H1 (cell line): ENCODE results near the gene HENMT1. TPM values are rescaled to one million over a fixed set of nuclear protein-coding genes. Genes with fewer than 3 reads are reported as not detected.
A peak's percentile ranks its signal among the peaks of the same experiment; 100 is the strongest.

Experiments
- CTCF ChIA-PET: fragments of 300-600 bp; sonication (Branson Sonifier 250); formaldehyde crosslinking; loops from one replicate; lab custom pipeline; 2021; ENCODE audit not compliant: partially characterized antibody; lab: Charles Lee
- POLR2A ChIA-PET: fragments of 300-600 bp; sonication (Branson Sonifier 250); formaldehyde crosslinking; loops from one replicate; lab custom pipeline; 2021; ENCODE audit warnings: inconsistent platforms; ENCODE audit not compliant: partially characterized antibody; lab: Charles Lee
- DNase-seq, 2 experiments: peaks; one replicate each; pipeline versions ENCODE4 v3.0.0 to v3.0.0-alpha.2; 2010 to 2022; ENCODE audit warnings: low spot score in 2 of 2, low read depth in 1 of 2, mixed read lengths in 1 of 2
- FAIRE-seq: peaks from 2 replicates; lab custom pipeline; 2011; peaks lifted over from hg19 to GRCh38; lab: Jason Lieb, UNC
- H2AFZ ChIP-seq: 2 replicates; pipeline ENCODE4 v1.8.1; 2012; ENCODE audit warnings: low read length, inconsistent platforms
- H2AK5ac ChIP-seq: 2 replicates; pipeline ENCODE4 v1.6.1; 2013; ENCODE audit warnings: low read depth, low read length
- H2BK120ac ChIP-seq: replicated peaks from 2 replicates; pipeline ENCODE3; 2013; ENCODE audit warnings: low read depth, low read length, inconsistent platforms
- H2BK12ac ChIP-seq: 2 replicates; pipeline ENCODE4 v1.6.1; 2013; ENCODE audit warnings: low read depth, low read length
- H2BK15ac ChIP-seq: 2 replicates; pipeline ENCODE4 v1.6.1; 2013; ENCODE audit warnings: low read length
- H2BK20ac ChIP-seq: 2 replicates; pipeline ENCODE4 v1.6.1; 2013; ENCODE audit warnings: low read length
- H2BK5ac ChIP-seq: 2 replicates; pipeline ENCODE4 v1.6.1; 2013; ENCODE audit warnings: low read depth, low read length
- H3K14ac ChIP-seq: 2 replicates; pipeline ENCODE4 v1.6.1; 2013; ENCODE audit warnings: inconsistent platforms; ENCODE audit not compliant: insufficient read length
- H3K18ac ChIP-seq: 2 replicates; pipeline ENCODE4 v1.6.1; 2013; ENCODE audit warnings: low read length; ENCODE audit errors: extremely low read depth
- H3K23ac ChIP-seq: 2 replicates; pipeline ENCODE4 v1.6.1; 2013; ENCODE audit warnings: inconsistent platforms; ENCODE audit not compliant: insufficient read length
- H3K23me2 ChIP-seq: 2 replicates; pipeline ENCODE4 v1.6.1; 2013; ENCODE audit warnings: low read depth, low read length
- H3K27ac ChIP-seq: 2 replicates; pipeline ENCODE4 v1.6.1; 2011; ENCODE audit warnings: low read depth, low read length, inconsistent platforms
- H3K27me3 ChIP-seq, 4 experiments: replicated peaks in 1 of 4; 1 replicate in 1 of 4; 2 replicates in 3 of 4; pipeline versions ENCODE4 v1.6.1 to v1.8.1; 2011 to 2013; ENCODE audit warnings: low read length in 3 of 4, mild to moderate bottlenecking in 3 of 4, inconsistent platforms in 2 of 4, mixed read lengths in 2 of 4, moderate library complexity in 1 of 4; ENCODE audit not compliant: control insufficient read depth in 3 of 4, insufficient read depth in 3 of 4; ENCODE audit errors: extremely low read depth in 1 of 4
- H3K36me3 ChIP-seq, 4 experiments: 2 replicates each; pipeline versions ENCODE4 v1.6.1 to v1.8.1; 2011 to 2013; ENCODE audit warnings: mild to moderate bottlenecking in 4 of 4, low read length in 3 of 4, moderate library complexity in 2 of 4, control low read depth in 1 of 4, inconsistent platforms in 1 of 4; ENCODE audit not compliant: insufficient read depth in 4 of 4, control insufficient read depth in 2 of 4
- H3K4ac ChIP-seq: replicated peaks from 2 replicates; pipeline ENCODE3; 2013; ENCODE audit warnings: low read length, low read depth, mixed read lengths, inconsistent platforms; ENCODE audit not compliant: insufficient read length
- H3K4me1 ChIP-seq, 4 experiments: replicated peaks in 1 of 4; 1 replicate in 1 of 4; 2 replicates in 3 of 4; pipeline versions ENCODE4 v1.6.1 to v1.8.1; 2011 to 2013; ENCODE audit warnings: low read length in 3 of 4, inconsistent platforms in 2 of 4, mixed read lengths in 1 of 4; ENCODE audit not compliant: insufficient read depth in 4 of 4, control insufficient read depth in 3 of 4
- H3K4me2 ChIP-seq, 2 experiments: 2 replicates each; pipeline versions ENCODE4 v1.6.1 to v1.8.1; 2011 to 2013; ENCODE audit warnings: low read depth in 2 of 2, low read length in 2 of 2, control low read depth in 1 of 2, inconsistent platforms in 1 of 2, mild to moderate bottlenecking in 1 of 2; ENCODE audit not compliant: insufficient read depth in 1 of 2
- H3K4me3 ChIP-seq, 4 experiments: fragments of 200-600, 300-600 bp in 1 of 4; sonication (generic), shearing (Covaris generic), sonication (Bioruptor Twin) in 1 of 4; 2 replicates each; pipeline versions ENCODE4 v1.5.1 to v1.8.1; 2011 to 2016; ENCODE audit warnings: low read length in 4 of 4, low read depth in 3 of 4, control low read depth in 2 of 4, inconsistent platforms in 2 of 4, mild to moderate bottlenecking in 2 of 4, mixed read lengths in 1 of 4, moderate library complexity in 1 of 4; ENCODE audit not compliant: insufficient read depth in 2 of 4; ENCODE audit errors: extremely low read depth in 1 of 4
- H3K56ac ChIP-seq: replicated peaks from 2 replicates; pipeline ENCODE3; 2013; ENCODE audit warnings: low read depth, mild to moderate bottlenecking, mixed read lengths, low read length, inconsistent platforms; ENCODE audit not compliant: insufficient read length
- H3K79me1 ChIP-seq: 2 replicates; pipeline ENCODE4 v1.6.1; 2013; ENCODE audit warnings: low read depth, low read length, control low read depth
- H3K79me2 ChIP-seq, 2 experiments: 2 replicates each; pipeline versions ENCODE4 v1.6.1 to v1.8.1; 2012 to 2013; ENCODE audit warnings: low read length in 2 of 2, mild to moderate bottlenecking in 2 of 2, inconsistent platforms in 1 of 2; ENCODE audit not compliant: insufficient read depth in 2 of 2, control insufficient read depth in 1 of 2
- H3K9ac ChIP-seq, 4 experiments: replicated peaks in 1 of 4; 1 replicate in 1 of 4; 2 replicates in 3 of 4; pipeline versions ENCODE4 v1.6.1 to v1.8.1; 2011 to 2013; ENCODE audit warnings: low read depth in 3 of 4, low read length in 3 of 4, control low read depth in 2 of 4, mild to moderate bottlenecking in 2 of 4, moderate library complexity in 2 of 4, inconsistent platforms in 1 of 4; ENCODE audit errors: extremely low read depth in 1 of 4
- H3K9me3 ChIP-seq, 2 experiments: 2 replicates each; pipeline versions ENCODE4 v1.6.1 to v1.8.1; 2012 to 2013; ENCODE audit warnings: mild to moderate bottlenecking in 2 of 2, moderate library complexity in 2 of 2, control low read depth in 1 of 2, inconsistent platforms in 1 of 2, low read depth in 1 of 2, low read length in 1 of 2, mixed read lengths in 1 of 2; ENCODE audit not compliant: insufficient read depth in 2 of 2
- H4K20me1 ChIP-seq, 2 experiments: replicated peaks in 1 of 2; 2 replicates each; pipeline versions ENCODE3 to v1.8.1; 2011 to 2013; ENCODE audit warnings: inconsistent platforms in 2 of 2, low read length in 2 of 2, mild to moderate bottlenecking in 1 of 2; ENCODE audit not compliant: insufficient read depth in 2 of 2, control insufficient read depth in 1 of 2
- H4K5ac ChIP-seq: 2 replicates; pipeline ENCODE4 v1.6.1; 2013; ENCODE audit warnings: low read length, low read depth, mixed read lengths, inconsistent platforms; ENCODE audit not compliant: insufficient read length
- H4K8ac ChIP-seq: 2 replicates; pipeline ENCODE4 v1.8.0; 2013; ENCODE audit warnings: mild to moderate bottlenecking, moderate library complexity, low read length, inconsistent platforms; ENCODE audit not compliant: insufficient read depth; ENCODE audit errors: extremely low read depth
- H4K91ac ChIP-seq: replicated peaks from 2 replicates; pipeline ENCODE3; 2013; ENCODE audit warnings: low read length, mixed read lengths, inconsistent platforms; ENCODE audit not compliant: insufficient read length
- ATF3 ChIP-seq: IDR thresholded peaks from 2 replicates; pipeline ENCODE4 v1.6.1; 2011; ENCODE audit warnings: low read depth, mild to moderate bottlenecking, low read length; ENCODE audit not compliant: insufficient read depth
- RFX5 ChIP-seq: IDR thresholded peaks from 2 replicates; pipeline ENCODE4 v1.6.1; 2011; ENCODE audit warnings: low read depth, low read length, improper control_type of control experiment, borderline replicate concordance
- SIRT6 ChIP-seq: IDR thresholded peaks from one replicate; pipeline ENCODE4 v1.7.1; 2012; ENCODE audit warnings: low read length, inconsistent platforms
- WGBS, 2 experiments: shearing (Covaris generic) in 1 of 2; methylation state at CpG; one replicate each; pipeline versions ENCODE4 v1.1.6 to v1.1.7; 2013 to 2015; ENCODE audit warnings: low lambda C conversion rate in 2 of 2, mixed read lengths in 2 of 2, inconsistent platforms in 1 of 2, low coverage in 1 of 2, missing lambda C conversion rate in 1 of 2; ENCODE audit not compliant: insufficient replicate concordance in 2 of 2, insufficient coverage in 1 of 2, insufficient read length in 1 of 2; ENCODE audit errors: extremely low coverage in 1 of 2, missing lambda C conversion rate in 1 of 2; 5-methylcytosine and 5-hydroxymethylcytosine counted together
- polyA plus RNA-seq, 7 experiments: library from polyadenylated mRNA; depleted of rRNA in 3 of 7; stranded (reverse) in 5 of 7; unstranded in 2 of 7; fragments of >200 nt in 5 of 7; fragments of 200-250 nt in 2 of 7; gene quantifications; 1 replicate in 5 of 7; 2 replicates in 1 of 7; 4 replicates in 1 of 7; pipeline versions ENCODE4 v1.2.1 to v1.2.3, GENCODE V29; 2011 to 2013; ENCODE audit warnings: missing spikeins in 2 of 7, mixed read lengths in 2 of 7
- total RNA-seq: library from RNA; stranded (reverse); fragmentation: NEBNext Ultra II Directional; extraction: Animal tissue kit (Norgen Biotek cat#: 25700); gene quantifications from 2 replicates; pipeline ENCODE4 v1.2.1, GENCODE V29; 2021

HENMT1 gene
- total and polyA plus RNA-seq, 2 of the 8 experiments (the other 6 are each of a cell fraction or from before 2014, with no cell fraction given), result 2.9 to 5.6 TPM

GRCh38 chr1:108646265-108646647 is 14.6 kb downstream of the HENMT1 start:
- no peaks in the 10 kb centered on the region for H3K9me3 ChIP-seq
- H3K4me2 ChIP-seq, result no peak overlapping the region
- no peak overlapping the region for H3K27ac ChIP-seq
- H3K36me3 ChIP-seq, result no peaks in the 10 kb centered on the region
- no peak overlapping the region for H3K4ac ChIP-seq
- no peak overlapping the region for H4K91ac ChIP-seq
- H3K4me3 ChIP-seq, result no peak overlapping the region
- H3K18ac ChIP-seq, result no peak overlapping the region
- H2AFZ ChIP-seq, result 0 out of 2 replicates have a peak overlapping the region, but pooled peaks have one; percentile 28
- no peak overlapping the region for H2BK15ac ChIP-seq
- H4K8ac ChIP-seq, result no peak overlapping the region
- H3K14ac ChIP-seq, result no peak overlapping the region
- no peak overlapping the region for H3K23ac ChIP-seq
- no peaks in the 10 kb centered on the region for H3K4me1 ChIP-seq
- no peak overlapping the region for H3K56ac ChIP-seq
- no peaks in the 10 kb centered on the region for H3K23me2 ChIP-seq
- no peaks in the 10 kb centered on the region for H3K79me1 ChIP-seq
- H2BK12ac ChIP-seq, result no peak overlapping the region
- H2BK5ac ChIP-seq, result no peak overlapping the region
- ChIA-PET CTCF (interaction anchor here (0.6 to 1.8 kb wide), 7 partner anchors 39 to 531 kb away, joined by 3 to 4 read pairs (median 3); partner anchors contain the start of gene PRPF38B), POLR2A (interaction anchor here (1.2 to 1.7 kb wide), 2 partner anchors 15 to 17 kb away, joined by 3 to 4 read pairs; partner anchors contain the start of gene HENMT1)
- peaks cover 0 to 1% (median 0%) of the 10 kb centered on the region in 4 experiments; a peak in 1 of 7 replicates for H3K27me3 ChIP-seq
- TF ChIP-seq ATF3, result no peak
- TF ChIP-seq RFX5, result no peak
- no peak for TF ChIP-seq SIRT6
- no peaks in the 10 kb centered on the region for H3K79me2 ChIP-seq
- no peak for DNase-seq
- no peak overlapping the region for H4K5ac ChIP-seq
- no peaks in the 10 kb centered on the region for H4K20me1 ChIP-seq
- FAIRE-seq, result no peak
- H2AK5ac ChIP-seq, result no peak overlapping the region
- H2BK120ac ChIP-seq, result no peak overlapping the region
- H2BK20ac ChIP-seq, result no peak overlapping the region
- 91% methylated on average over 4 of the region's 4 CpGs; no CpG with 5 or more reads in 1 of the 2 experiments for WGBS, 2 experiments
- H3K9ac ChIP-seq, result no peak overlapping the region
